GM21526 (cell line): ENCODE results near the gene PALM2AKAP2.

ENCODE experiments used
- ATAC-seq: cut with Tn5 transposase; IDR thresholded peaks from one replicate; pipeline ENCODE4 v1.9.1; 2021; ENCODE audit warnings: moderate library complexity; ENCODE audit not compliant: unreplicated experiment, low FRiP score

PALM2AKAP2 gene

DNA sequence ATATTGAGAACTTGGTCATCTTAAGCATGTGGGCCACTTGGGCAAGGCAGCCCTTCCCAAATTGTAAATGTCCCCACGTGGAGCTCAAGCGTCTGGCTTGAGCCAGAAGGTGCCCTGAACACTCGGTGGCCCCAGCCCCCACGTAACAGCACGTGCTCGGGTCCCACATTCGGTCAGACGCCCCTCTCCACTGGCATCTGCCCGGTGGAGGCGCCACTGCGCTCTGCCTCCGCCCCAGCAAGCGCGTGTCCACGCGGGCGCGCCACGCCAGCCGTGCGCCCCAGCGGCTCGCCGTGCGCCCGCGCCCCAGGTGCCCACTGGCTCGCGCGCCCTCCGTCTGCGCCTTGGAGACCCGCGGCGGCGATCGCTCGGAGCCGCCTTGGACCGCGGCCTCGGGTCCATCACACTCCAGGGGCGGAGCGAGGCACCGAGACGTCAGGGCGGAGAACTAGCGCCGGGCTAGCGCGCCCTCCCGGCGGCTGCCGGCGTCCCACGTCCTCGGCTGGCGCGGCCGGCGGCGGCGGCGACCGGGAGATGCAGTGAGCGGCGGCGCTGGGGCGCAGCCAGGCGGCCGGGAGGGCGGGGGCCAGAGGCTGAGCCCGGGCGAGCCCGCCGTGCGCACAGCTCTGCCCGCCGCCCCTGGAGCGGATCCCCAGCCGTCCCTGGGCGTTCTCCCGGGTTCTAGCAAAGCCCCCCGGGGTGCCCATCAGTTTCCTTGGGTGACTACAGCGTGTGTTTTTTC lies at the start of gene PALM2AKAP2:
PALM2AKAP2 (plus strand) TSS at position 488 of the 742 bp plus-strand sequence. CDS start 291 bp downstream, outside the sequence.
- no peak for ATAC-seq

DNA sequence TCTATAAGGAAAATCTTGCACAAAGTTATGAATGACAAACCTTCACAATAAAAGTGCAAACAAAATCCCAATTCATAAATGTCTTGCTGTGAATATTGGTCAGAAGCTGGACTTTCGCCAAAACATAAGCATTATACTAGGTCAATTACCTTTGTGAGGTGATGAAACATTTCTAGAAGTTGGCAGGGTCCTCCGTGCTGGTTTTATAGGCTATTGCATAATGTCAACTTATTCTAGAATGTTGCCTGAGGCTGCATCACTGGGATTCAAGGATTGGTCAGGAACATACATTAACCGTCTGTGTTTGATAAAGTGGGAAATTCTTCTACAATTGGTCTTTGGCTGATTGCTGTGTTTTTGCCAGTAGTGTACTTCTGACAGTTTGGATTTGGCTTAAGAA lies 49.8 kb upstream of the PALM2AKAP2 start:
- ATAC-seq = no peak

DNA sequence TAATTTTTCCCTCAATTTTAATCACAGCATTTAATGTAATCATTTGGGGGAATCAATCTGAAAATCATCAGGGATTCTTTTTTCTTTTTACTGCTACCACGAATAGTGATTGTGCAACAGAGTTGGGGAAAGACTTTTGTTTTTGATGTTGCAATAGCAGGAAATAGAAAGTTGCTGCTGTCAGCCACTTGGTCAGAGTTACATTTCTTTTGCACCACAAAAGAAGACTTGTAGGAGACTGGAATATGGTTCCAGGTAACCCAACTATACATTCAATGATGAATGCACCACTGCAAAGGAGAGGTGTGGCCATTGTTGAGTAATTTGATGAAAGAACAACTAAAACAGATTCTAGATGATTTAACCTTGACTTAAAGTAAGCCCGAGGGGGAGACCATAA lies 46.3 kb upstream of the PALM2AKAP2 start:
- ATAC-seq = no peak

DNA sequence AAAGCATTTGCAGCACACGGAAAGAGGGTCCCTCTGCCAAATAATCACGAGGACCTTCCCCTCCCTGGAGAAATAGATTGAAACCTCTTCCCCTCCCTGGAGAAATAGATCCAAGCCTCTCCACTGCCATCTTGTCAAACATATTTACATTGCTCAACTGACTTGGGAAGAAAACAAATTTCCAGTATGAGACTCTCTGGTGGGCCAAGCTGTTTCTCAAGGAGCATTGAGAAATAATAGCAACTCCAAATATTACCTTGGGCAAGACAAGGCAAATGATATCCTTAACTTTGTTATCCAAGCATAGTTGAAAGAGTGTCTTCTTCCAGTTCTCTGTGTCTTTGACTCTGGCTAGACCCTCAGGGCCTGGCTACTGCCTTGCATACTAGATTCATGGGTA lies 45.2 kb upstream of the PALM2AKAP2 start:
- ATAC-seq = no peak

DNA sequence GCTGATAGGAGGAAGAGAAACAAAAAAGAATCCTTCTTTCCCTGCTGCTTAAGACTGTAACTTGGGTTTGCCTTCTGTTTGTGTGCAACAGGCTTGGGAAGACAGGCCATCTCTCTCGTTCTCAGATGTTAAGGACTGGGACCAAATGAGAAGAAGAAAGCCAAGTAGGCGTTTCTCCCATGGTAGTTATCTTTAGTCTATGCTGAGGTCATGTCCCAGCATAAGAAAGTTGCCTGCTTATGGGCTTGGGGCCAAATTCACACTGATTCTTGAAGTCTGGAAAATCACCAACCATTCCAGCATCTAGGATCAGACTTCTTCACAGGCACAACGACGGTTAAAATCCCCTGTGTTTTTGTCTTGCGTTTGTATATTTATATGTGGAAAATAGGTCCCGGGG lies 44.2 kb upstream of the PALM2AKAP2 start:
- no peak for ATAC-seq

DNA sequence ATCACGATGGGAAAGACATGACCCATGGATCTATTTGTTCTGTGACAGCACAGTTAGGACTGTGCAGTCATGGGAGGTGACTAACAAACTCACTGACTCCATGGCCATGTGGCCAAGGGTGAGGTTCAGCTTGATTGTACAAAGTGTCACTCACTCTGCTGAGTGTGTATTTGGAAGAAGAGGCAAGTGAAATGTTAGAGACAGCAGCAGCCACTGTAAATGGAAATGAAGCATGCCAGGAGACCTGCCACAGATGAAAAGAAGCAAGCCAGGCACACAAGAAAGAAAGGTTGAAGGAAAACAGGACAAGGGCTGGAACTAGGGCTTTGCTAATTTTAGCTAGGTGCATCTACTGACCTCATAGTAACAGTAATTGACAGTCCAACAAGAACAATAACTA lies 42.7 kb upstream of the PALM2AKAP2 start:
- ATAC-seq = no peak

DNA sequence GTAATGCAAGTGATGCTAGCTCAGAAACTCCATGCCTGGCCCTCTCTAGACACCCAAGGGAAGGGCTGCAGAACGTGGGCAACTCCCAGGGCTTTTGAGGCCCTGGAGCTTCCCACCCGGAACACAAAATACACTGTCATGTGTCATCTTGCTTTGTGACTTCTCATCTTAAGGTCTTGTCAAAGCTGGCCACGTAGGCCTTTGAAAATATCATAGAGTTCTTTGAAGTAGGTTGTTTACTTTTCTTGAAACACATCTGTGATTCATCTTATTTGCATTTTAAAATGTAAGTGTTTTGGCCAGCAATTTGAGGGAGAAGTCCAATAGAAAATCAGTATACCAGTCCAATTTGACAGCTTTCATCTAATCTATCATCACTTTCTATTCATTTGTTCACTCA lies 40.2 kb upstream of the PALM2AKAP2 start:
- ATAC-seq = no peak

DNA sequence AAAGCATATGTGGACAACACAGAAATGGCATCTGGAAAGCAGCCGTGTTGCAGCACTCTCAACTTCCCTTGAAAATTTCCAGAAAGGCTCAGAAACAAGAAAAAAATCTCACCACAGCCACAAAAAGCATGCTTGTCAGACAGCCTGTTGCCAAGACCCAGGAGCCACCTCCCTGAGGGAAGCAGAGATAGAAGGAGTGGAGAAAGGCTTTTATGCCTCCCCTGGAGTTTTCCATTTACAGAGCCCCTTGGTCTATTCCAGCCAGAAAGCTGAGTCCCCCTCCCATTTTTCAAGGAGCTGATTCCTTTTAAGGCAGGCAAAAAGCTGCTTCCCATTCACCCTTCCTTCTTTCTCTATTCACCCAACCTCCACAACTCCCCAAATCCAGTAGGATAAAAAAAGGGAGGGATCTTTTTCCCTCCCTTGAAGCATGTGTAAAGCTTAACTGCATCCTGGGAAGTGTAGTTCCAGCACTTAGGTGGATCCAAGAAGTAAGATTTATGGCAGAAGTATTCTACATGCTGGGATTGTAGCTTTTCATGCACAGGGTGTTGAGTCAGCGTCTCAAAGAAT lies 37.1 kb upstream of the PALM2AKAP2 start:
- ATAC-seq = no peak

DNA sequence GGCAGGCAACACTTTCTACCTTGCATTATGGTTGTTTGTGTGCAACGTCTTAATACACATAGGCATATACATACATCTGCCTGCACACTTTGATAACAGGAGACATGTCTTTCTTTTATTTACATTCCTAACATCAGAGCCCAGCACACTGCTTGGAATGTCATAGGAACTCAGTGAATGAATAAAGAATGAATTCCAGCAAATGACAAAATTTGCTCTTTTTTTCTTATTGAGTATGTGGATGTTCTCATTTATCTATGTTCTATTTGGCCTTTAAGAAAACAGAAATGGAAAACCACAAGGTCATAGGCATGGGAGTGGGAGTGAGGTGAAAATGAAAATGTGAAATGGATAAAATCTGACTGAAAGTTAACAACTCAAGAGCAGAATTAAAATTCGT lies 36.3 kb upstream of the PALM2AKAP2 start:
- no peak for ATAC-seq

DNA sequence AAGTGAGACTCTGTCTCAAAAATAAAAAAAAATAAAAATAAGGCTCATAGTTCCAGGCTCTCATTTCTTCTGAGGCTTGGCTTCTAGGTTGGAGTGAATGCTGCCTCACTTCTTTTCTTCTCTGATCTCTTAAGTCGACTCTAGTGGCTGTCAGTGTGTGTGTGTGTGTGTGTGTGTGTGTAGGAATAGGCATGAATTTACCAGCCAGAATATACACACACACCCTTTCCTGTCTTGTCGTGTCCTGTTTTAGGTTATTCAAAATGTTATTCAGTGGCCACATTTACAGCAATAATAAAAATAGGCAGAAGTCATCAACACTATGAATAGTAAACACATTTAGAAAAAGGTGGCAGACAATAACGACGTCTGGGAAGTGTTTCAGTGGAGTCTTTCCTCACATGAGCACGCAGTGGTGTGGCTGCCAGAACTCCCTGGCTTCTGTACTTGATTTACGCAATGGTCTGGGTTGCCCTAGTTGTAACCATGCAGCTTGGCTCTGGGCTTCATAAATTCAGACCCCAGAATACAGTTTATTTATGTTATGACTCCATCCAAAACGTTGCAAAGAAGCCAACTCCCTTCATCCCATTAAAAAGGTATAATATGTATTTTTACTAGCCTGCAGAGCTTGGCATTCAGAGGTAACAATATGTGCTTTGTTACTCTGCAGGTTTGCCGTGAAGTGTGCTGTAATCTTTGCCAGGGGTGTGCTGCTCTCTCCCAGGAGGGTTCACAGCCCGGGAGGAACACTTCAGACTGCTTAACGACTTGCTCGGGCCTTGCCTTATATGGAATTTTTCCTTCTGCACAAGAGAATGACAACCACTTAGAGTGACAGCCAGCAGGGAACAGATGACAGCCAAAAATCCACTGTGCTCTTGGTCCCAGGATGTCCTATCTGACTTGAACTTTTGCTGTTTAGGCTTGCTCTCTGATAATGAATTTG lies 34.4 kb upstream of the PALM2AKAP2 start:
- no peak for ATAC-seq

DNA sequence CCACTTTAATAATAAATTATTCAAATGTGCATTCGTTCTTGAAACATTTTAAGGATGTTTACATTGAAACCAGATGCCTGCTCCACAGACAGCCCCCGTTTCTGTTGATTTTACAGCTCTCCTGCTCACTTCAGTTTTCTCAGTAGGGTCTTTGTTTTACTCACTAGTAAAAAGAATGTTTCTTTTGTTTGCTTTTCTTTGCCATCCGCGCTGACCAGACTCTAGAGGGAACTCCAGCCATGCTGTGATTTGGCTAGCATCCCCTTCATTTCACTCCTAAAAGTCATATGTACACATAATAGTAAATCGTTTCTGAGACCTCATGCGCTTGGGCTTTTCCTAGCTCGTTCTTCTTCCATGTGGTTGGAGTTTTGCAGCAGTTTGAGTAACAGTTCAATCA lies 28.7 kb upstream of the PALM2AKAP2 start:
- no peak for ATAC-seq

DNA sequence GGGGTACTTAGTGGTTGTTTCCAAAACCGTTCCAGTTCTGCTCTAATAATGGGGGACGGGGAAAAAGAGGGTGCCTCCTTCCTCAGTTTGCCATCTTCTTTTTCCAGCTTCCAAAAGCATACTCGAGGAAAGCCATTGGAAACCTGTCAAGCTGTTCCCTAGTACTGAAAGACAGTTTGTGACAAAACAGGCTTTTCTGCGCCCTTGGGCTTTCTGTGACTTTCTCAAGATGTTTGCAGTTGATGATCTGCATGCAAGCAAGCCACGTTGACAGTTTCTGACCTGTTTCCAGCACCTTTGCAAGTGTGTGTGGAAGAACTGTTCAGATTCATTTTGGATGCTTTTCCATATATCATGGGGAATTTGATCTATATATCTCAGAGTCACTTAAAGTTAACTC lies 26.7 kb upstream of the PALM2AKAP2 start:
- no peak for ATAC-seq

DNA sequence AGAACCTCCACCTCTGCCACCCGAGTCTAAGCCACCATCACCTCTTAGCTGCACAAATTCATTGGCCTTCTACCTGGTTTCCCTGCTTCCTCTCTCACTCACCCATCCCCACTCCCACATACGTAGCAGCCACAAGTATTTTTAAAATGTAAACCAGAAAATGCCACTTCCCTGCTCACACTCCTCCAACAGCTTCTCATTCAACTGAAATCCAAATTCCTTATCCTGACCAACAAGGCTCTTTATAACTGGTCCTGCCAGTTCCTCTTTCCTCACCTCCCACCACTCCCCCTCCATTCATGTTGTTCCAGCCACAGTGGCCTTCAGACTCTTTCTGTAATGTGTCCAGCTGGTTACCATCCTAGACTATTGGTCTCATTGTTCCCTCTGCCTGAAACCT lies 25.0 kb upstream of the PALM2AKAP2 start:
- ATAC-seq = no peak

DNA sequence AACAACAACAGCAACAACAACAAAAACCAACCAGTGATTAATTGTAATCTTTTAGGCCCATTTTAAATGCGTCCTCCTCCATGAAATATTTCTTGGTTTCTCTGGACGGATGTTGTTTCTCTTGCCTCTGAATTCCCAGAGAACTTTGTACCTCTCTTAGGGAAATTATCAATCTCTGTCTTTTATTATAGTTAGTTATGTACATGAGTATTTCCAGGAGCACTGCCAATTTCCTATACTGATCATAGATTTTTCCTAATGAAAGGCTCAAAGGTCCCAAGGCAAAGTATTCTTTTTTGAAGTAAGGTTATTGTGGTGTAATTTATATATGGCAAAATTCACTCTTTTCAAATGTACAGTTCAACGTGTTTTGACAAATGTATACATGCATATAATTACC lies 20.4 kb upstream of the PALM2AKAP2 start:
- ATAC-seq = no peak

DNA sequence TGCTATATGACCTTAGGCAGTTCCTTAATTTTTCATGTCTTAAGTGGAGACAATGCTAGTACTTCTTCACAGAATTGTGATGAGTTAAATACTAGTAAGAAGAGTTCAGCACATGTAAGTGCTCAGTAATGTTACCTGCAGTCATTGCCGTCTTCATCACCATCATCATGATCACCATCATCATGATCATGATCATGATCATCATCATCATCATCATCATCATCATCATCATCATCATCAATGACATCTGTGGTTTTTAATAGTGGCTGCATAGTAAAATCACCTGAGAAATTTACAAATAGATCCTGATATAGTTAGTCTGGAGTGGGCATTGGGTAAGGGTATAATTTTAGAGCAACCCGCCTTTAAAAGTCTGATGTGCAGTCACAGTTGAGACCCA lies 14.7 kb upstream of the PALM2AKAP2 start:
- no peak for ATAC-seq

DNA sequence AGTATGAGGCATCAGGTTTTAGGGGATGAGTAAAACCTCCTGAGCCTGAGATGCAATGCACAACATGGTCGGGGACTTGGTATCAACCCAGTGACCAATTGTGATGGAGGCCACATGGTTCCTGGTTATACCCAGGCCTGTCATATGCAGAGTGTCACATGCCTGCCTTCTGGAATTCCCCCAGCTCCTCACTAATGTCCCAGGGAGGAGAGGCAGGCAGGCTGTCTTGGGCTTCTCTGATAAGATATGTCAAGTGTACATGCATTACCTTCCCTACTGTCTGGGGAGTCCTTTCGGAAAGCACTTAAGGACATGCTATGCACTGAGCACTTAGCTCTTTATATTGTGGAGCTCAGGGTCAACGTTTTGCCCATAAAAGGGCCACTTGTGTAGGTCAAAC lies 14.2 kb upstream of the PALM2AKAP2 start:
- no peak for ATAC-seq

DNA sequence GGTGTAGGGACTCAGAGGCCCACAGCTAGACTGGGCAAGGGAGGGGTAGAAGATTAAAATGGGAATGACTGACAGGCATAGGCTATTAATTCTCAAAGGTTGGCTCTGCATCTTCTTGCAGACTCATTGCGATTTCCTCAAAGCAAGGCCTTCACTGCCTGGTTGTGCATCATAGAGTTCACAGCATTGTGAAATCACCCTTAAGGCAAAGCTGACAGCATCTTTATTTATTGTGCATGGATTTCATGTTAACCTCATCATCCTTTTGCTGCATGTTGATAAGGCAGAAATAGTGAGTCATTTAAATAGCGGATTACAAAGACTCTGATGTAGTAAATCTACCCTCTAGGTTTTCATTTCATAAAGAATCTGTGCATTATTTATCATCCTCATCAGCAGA lies 13.6 kb upstream of the PALM2AKAP2 start:
- no peak for ATAC-seq

DNA sequence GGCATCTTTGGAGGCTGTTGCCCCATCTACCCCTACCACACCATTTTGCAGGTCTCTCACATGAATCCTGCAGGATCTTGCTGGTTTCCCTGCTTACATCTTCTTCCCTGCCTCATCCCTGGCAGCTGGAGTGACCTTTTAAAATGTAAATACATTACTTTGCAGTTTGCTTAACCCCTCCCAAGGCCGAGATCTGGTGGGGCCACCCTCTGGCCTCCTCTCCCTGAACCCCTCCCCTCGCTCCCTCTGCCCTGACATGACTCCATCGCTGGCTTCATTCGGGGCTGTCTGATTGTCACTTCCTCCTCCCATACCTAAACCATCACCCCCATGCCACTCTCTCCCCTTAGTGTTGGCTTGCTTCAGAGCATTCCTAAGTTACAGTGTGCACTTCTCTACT lies 12.6 kb upstream of the PALM2AKAP2 start:
- no peak for ATAC-seq

DNA sequence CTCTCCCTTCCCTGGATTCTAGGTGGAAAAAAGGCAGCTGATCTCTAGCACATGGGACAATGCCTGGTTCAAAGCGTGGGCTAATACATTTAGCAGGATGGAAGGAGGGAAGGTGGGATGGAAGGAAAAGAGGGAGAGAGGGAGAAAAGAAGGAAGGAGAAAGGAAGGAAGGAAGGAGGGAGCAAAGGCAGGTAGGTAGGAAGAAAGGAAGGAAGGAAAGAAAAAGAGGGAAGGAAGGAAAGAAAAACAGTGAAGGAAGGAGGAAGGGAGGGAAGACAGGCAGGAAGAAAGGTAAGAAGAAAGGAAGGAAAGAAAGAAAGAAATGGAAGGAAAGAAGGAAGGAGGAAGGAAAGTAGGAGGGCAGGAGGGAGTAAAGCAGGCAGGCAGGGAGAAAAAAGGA lies 12.2 kb upstream of the PALM2AKAP2 start:
- ATAC-seq = no peak

DNA sequence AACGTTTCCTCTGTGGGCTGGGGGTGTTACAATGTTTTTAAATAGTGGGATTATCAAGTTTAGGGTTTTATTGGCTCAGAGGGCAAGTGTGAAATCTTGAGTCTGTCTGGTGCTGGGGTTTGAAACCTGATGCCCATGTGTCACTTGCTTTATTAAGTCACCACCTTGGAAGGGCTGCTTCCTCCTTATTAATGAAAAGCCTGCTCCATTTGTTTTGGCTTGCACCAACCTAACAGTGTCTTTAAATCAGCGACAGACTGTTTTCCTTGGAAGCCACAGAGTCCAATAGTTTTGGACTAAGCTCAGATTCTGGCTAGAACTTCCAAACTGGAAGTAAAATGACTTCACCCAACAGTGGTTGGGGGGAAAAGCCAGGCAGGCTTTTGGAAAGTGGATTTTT lies 10.7 kb upstream of the PALM2AKAP2 start:
- no peak for ATAC-seq

DNA sequence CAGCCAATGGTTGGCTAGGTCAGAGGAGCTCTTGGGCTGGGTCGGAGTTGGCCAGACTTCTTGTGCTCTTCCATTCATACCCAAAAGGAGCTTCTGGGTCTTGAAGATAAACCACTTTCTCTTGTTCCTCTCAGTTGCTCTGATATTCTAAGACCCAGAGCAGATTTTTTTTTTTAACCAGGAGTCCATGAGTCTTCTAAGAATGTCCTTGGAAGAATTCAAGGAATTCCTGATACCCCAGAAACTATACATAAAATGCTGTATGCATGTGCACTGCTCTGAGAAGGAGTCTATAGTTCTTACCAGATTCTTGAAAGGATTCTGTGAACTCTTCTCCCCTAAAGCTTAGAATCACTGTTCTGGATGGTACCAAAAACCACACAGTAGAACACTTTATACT lies 9.9 kb upstream of the PALM2AKAP2 start:
- no peak for ATAC-seq
